Left lung (tissue), 10 donors: ENCODE data around the gene TF. TPM values are rescaled to one million over a fixed set of nuclear protein-coding genes. Genes with fewer than 3 reads are reported as not detected.
"Not testable (repeated sequence)": the region's sequence is repeated elsewhere in the genome, so short reads cannot be mapped to it uniquely, and the experiment has no call there.

Experiments used
- ATAC-seq: fragments of 200-7000 bp; cut with Tn5 transposase; one replicate; pipeline ENCODE4 v1.9.1; 2020; ENCODE audit warnings: moderate library complexity
- DNase-seq, 4 donors: peaks; one replicate each; pipeline ENCODE4 v3.0.0-alpha.2; 2013 to 2020
- H3K27ac ChIP-seq, 2 donors: fragments of 200-600 bp; sonication (generic) in 1 of 2; one replicate each; pipeline versions ENCODE4 v1.5.0 to v1.8.0; 2020 to 2021
- H3K27me3 ChIP-seq, 2 donors: fragments of 200-600 bp; sonication (generic) in 1 of 2; one replicate each; pipeline versions ENCODE4 v1.5.0 to v1.8.0; 2020 to 2021
- H3K36me3 ChIP-seq, 2 donors: fragments of 200-600 bp; sonication (generic) in 1 of 2; one replicate each; pipeline versions ENCODE4 v1.5.0 to v1.8.0; 2020 to 2021
- H3K4me1 ChIP-seq, 2 donors: fragments of 200-600 bp; one replicate each; pipeline ENCODE4 v1.8.0; 2021
- H3K4me3 ChIP-seq, 2 donors: fragments of 200-600 bp; sonication (generic) in 1 of 2; one replicate each; pipeline versions ENCODE4 v1.5.0 to v1.8.0; 2020 to 2021; ENCODE audit warnings: mild to moderate bottlenecking in 1 of 2
- H3K9me3 ChIP-seq, 2 donors: fragments of 200-600 bp; sonication (generic) in 1 of 2; one replicate each; pipeline versions ENCODE4 v1.5.0 to v1.8.0; 2020 to 2021
- intact Hi-C, 2 donors: fragments of 100-400 bp; cut with DNase I; formaldehyde crosslinking; loops; one replicate each; pipeline versions ENCODE4 v1.11.2 to v1.14.2; 2022
- polyA plus RNA-seq, 6 donors: library from polyadenylated mRNA; unstranded; fragments of 120-200 nt; gene quantifications; one replicate each; pipeline ENCODE4 v1.2.1, GENCODE V29; 2013; ENCODE audit not compliant: insufficient read length in 6 of 6
- total RNA-seq, 2 donors: library from RNA; stranded (reverse); fragmentation: NEBNext Ultra II Directional; extraction: Animal tissue kit (Norgen Biotek cat#: 25700); gene quantifications; one replicate each; pipeline ENCODE4 v1.2.1, GENCODE V29; 2021
- TF ChIP-seq, protein P1 (sequence below), 2 donors: fragments of 200-600 bp; sonication (generic) in 1 of 2; IDR thresholded peaks; one replicate each; pipeline versions ENCODE4 v1.5.0 to v1.8.0; 2021; ENCODE audit warnings: antibody characterized with exemption in 2 of 2
- donor health status: DM: no; HTN: yes; CAD: no.
- donor health status: DM: no; HTN: no; CAD: no.

Gene TF
- total and polyA plus RNA-seq, 8 donors = 2.1 to 13.1 (median 5.2) TPM

DNA sequence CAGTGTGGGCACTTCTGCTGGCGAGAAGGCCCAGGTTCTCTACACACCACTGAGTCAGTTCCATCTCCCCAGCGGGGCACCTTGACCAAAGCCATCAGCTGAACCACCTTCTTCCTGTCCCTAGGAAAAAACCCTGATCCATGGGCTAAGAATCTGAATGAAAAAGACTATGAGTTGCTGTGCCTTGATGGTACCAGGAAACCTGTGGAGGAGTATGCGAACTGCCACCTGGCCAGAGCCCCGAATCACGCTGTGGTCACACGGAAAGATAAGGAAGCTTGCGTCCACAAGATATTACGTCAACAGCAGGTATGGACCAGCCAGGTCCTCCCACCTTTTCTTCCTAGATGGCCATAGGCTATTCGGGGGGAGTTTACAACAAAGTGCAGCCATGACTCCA, 29.1 kb downstream of the TF start:
- ATAC-seq (no peak), DNase-seq (no peak)
- Histone ChIP-seq H3K9me3 (no peaks in the 10 kb centered on the region), H3K27ac (no peak overlapping the region), H3K27me3 (no peaks in the 10 kb centered on the region), H3K36me3 (no peaks in the 10 kb centered on the region), H3K4me3 (no peak overlapping the region), H3K4me1 (no peaks in the 10 kb centered on the region)
- intact Hi-C loops = no loop called here
- TF ChIP-seq, protein P1, sequence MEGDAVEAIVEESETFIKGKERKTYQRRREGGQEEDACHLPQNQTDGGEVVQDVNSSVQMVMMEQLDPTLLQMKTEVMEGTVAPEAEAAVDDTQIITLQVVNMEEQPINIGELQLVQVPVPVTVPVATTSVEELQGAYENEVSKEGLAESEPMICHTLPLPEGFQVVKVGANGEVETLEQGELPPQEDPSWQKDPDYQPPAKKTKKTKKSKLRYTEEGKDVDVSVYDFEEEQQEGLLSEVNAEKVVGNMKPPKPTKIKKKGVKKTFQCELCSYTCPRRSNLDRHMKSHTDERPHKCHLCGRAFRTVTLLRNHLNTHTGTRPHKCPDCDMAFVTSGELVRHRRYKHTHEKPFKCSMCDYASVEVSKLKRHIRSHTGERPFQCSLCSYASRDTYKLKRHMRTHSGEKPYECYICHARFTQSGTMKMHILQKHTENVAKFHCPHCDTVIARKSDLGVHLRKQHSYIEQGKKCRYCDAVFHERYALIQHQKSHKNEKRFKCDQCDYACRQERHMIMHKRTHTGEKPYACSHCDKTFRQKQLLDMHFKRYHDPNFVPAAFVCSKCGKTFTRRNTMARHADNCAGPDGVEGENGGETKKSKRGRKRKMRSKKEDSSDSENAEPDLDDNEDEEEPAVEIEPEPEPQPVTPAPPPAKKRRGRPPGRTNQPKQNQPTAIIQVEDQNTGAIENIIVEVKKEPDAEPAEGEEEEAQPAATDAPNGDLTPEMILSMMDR (IDR thresholded peaks at IDR 0.05) = no peak

GRCh38 chr3:133775835-133776234, 29.6 kb downstream of the TF start:
- H3K36me3 ChIP-seq = no peaks in the 10 kb centered on the region
- intact Hi-C loops = no loop called here

DNA sequence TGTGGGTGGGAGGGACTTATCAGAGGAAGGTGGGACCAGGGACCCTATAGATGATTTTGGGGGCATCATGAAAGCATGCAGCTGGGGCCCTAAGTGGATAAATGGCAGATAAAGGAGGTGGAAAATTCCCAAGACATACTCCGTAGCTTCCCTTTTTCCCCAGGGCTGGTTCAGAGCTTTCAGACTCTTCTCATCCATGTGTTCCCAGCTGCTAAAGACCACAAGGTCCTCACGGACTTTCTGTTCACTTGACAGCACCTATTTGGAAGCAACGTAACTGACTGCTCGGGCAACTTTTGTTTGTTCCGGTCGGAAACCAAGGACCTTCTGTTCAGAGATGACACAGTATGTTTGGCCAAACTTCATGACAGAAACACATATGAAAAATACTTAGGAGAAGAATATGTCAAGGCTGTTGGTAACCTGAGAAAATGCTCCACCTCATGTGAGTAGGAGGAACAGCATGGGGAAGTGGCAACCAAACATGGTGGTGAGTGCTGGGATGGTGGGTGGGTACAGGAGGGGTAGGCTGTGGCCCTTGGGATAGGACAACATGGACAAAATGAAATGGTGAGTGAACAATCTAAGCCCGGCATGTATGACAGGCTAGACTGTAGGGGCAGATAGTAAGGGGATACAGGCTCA, 30.7 kb downstream of the TF start:
- H3K36me3 ChIP-seq = no peaks in the 10 kb centered on the region
- ATAC-seq (no peak), DNase-seq (no peak)
- intact Hi-C loops = no loop called here
- TF ChIP-seq, protein P1 (IDR thresholded peaks at IDR 0.05) = no peak
- no peaks in the 10 kb centered on the region for H3K27me3 ChIP-seq
- no peak overlapping the region for H3K27ac ChIP-seq
- H3K9me3 ChIP-seq = no peaks in the 10 kb centered on the region
- H3K4me3 ChIP-seq = no peak overlapping the region
- no peaks in the 10 kb centered on the region for H3K4me1 ChIP-seq

More at GRCh38 chr3:133775835-133776234, 29.6 kb downstream of the TF start:
- no peaks in the 10 kb centered on the region for H3K9me3 ChIP-seq
- H3K27me3 ChIP-seq = no peaks in the 10 kb centered on the region
- H3K4me3 ChIP-seq = no peak overlapping the region
- ATAC-seq = no peak
- TF ChIP-seq, protein P1 (IDR thresholded peaks at IDR 0.05) = no peak
- no peak for DNase-seq
- no peaks in the 10 kb centered on the region for H3K4me1 ChIP-seq
- no peak overlapping the region for H3K27ac ChIP-seq

DNA sequence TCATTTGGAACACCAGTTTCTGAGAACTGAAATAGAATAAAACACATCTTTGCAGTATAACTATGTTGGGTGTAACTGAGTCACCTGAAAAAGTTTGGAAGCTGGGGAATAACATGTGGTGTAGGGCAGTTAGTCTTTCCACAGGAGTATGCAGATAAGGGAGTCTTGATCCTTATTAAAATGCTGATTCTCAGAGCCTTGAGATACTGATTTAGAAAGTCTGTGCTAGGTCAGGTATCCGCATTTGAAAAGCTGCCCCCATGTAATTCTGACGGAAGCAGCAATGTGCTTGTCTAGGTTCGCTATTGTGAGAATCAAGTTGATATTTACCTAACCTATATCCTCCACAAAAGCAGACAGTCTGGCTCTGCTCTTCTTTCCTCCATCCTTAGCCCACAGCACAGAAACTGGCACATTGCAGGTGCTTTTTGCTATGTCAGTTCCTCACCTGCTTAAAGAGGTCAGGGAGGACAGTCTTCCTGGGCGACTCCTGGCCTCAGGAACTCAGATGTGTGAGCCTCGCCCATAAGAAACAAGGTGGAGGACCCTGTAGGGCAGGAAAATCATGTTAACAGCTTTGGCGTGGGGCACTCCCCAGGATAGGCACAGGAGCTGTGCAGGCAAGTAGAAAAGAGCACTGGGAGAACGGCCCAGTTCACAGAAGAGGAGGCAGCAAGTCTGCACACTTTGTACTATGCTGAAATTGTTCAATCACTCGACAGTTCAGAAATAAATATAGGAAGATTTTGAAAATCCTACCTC, 31.8 kb downstream of the TF start:
- Histone ChIP-seq H3K27me3 (no peaks in the 10 kb centered on the region), H3K27ac (no peak overlapping the region), H3K4me1 (no peaks in the 10 kb centered on the region), H3K36me3 (no peaks in the 10 kb centered on the region), H3K9me3 (no peaks in the 10 kb centered on the region), H3K4me3 (no peak overlapping the region)
- intact Hi-C loops = no loop called here
- TF ChIP-seq, protein P1 (IDR thresholded peaks at IDR 0.05) = no peak
- no peak for ATAC-seq
- DNase-seq = no peak

GRCh38 chr3:133779626-133780203, 33.5 kb downstream of the TF start:
- Histone ChIP-seq H3K4me3 (no peak overlapping the region), H3K4me1 (no peaks in the 10 kb centered on the region), H3K9me3 (no peaks in the 10 kb centered on the region), H3K27me3 (peaks cover 0 to 6% of the 10 kb centered on the region in 2 donors), H3K36me3 (no peaks in the 10 kb centered on the region), H3K27ac (no peak overlapping the region)
- intact Hi-C loops = no loop called here
- TF ChIP-seq, protein P1 (IDR thresholded peaks at IDR 0.05) = no peak
- no peak for DNase-seq
- ATAC-seq = no peak

DNA sequence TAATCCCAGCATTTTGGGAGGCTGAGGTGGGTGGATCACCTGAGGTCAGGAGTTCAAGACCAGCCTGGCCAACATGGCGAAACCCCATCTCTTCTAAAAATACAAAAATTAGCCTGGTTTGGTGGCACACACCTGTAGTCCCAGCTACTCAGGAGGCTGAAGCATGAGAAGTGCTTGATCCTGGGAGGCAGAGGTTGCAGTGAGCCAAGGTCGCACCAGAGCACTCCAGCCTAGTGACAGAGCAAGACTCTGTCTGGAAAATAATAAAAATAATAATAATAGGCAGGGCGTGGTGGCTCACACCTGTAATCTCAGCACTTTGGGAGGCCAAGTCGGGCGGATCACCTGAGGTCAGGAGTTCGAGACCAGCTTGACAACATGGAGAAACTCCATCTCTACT, 34.6 kb downstream of the TF start:
- intact Hi-C loops, ATAC-seq, H3K36me3 ChIP-seq, H3K4me1 ChIP-seq, H3K4me3 ChIP-seq, H3K9me3 ChIP-seq, H3K27ac ChIP-seq, H3K27me3 ChIP-seq, DNase-seq: not testable (repeated sequence)
